Caco-2 (cell line): ENCODE data around the gene NAPEPLD. TPM values are rescaled to one million over a fixed set of nuclear protein-coding genes. Genes with fewer than 3 reads are reported as not detected.
"Not testable (repeated sequence)": the region's sequence is repeated elsewhere in the genome, so short reads cannot be mapped to it uniquely, and the experiment has no call there.

Experiments
- BruUV-seq: library from RNA; stranded (reverse); fragments of 400-500 nt; replicated peaks from 2 replicates; lab custom pipeline; 2021; lab: Mats Ljungman, UMichigan
- CTCF ChIA-PET: fragments of 300-600 bp; sonication (Branson Sonifier 250); formaldehyde crosslinking; loops from one replicate; lab custom pipeline; 2022; ENCODE audit warnings: antibody characterized with exemption; lab: Charles Lee
- POLR2A ChIA-PET: fragments of 300-600 bp; sonication (Branson Sonifier 250); formaldehyde crosslinking; loops from one replicate; lab custom pipeline; 2022; ENCODE audit warnings: antibody characterized with exemption; lab: Charles Lee
- DNase-seq, 2 experiments: peaks; one replicate each; pipeline versions ENCODE4 v3.0.0 to v3.0.0-alpha.2; 2020 to 2022
- H3K27me3 ChIP-seq: replicated peaks from 2 replicates; pipeline ENCODE4 v1.6.0; 2011; ENCODE audit warnings: low read length; ENCODE audit not compliant: control insufficient read depth, insufficient read depth
- H3K36me3 ChIP-seq: 2 replicates; pipeline ENCODE4 v1.5.1; 2011; ENCODE audit warnings: low read length; ENCODE audit not compliant: control insufficient read depth, insufficient read depth
- H3K4me1 ChIP-seq: fragments of 250-450 bp; sonication (Bioruptor Pico); 2 replicates; pipeline ENCODE4 v1.5.1; 2020; ENCODE audit warnings: mild to moderate bottlenecking
- H3K4me3 ChIP-seq: 2 replicates; pipeline ENCODE4 v1.5.1; 2011; ENCODE audit warnings: low read depth, mild to moderate bottlenecking, control low read depth, low read length
- H3K9me3 ChIP-seq: fragments of 250-450 bp; sonication (Bioruptor Pico); 2 replicates; pipeline ENCODE4 v1.5.1; 2020; ENCODE audit warnings: mild to moderate bottlenecking, moderate library complexity
- H3K27ac Mint-ChIP-seq: one replicate; pipeline ENCODE4 v1.8.0; 2022; ENCODE audit warnings: mixed read lengths; ENCODE audit not compliant: unreplicated experiment
- H3K27me3 Mint-ChIP-seq: one replicate; pipeline ENCODE4 v1.8.0; 2022; ENCODE audit warnings: mixed read lengths; ENCODE audit not compliant: insufficient read depth, unreplicated experiment
- H3K36me3 Mint-ChIP-seq: one replicate; pipeline ENCODE4 v1.8.0; 2022; ENCODE audit warnings: mild to moderate bottlenecking, mixed read lengths; ENCODE audit not compliant: insufficient read depth, unreplicated experiment
- H3K4me1 Mint-ChIP-seq: one replicate; pipeline ENCODE4 v1.8.0; 2022; ENCODE audit warnings: low read depth, mixed read lengths; ENCODE audit not compliant: unreplicated experiment
- H3K4me3 Mint-ChIP-seq: one replicate; pipeline ENCODE4 v1.8.0; 2022; ENCODE audit warnings: mild to moderate bottlenecking, moderate library complexity, mixed read lengths; ENCODE audit not compliant: unreplicated experiment
- H3K9me3 Mint-ChIP-seq: one replicate; pipeline ENCODE4 v1.8.0; 2022; ENCODE audit warnings: mixed read lengths; ENCODE audit not compliant: unreplicated experiment
- intact Hi-C: fragments of 100-400 bp; cut with micrococcal nuclease; formaldehyde crosslinking; loops from one replicate; pipeline ENCODE4 v1.10.0; 2022; ENCODE audit not compliant: unreplicated experiment
- total RNA-seq: library from RNA; stranded (reverse); gene quantifications from 2 replicates; pipeline ENCODE4 v1.2.3, GENCODE V29; 2022

The NAPEPLD gene
- total RNA-seq, 1 experiment from 2014 or later: 16.9 TPM

DNA sequence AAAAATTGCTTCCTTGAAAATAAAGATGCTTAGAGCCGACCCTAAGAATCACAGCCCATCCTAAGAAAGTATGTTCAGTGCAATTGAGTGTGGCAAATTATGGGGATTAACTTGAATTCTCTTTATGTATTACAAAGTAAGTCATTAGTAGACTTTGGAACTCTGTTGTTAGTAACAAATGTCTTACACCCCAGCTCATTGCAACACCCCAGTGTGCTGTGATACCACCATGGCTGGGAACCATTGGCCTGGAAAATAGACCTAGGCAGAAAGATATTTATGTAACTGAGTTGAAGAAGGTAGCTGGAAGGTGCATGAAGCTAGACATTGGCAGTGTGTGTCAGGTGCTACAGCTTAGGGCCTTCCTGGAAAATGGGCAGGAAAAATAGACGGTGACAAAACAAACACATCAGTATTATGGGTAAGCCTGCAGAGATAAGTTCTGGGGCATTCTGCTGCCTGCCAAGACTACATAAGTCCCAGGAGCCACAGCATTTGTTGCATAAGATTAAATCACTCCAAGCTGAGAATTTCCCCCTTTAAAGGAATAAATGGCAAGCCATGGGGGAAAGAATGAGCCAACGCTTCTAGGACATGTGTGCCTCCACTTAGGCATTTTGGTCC lies 18.1 kb upstream of the NAPEPLD start:
- POLR2A ChIA-PET, H3K36me3 Mint-ChIP-seq, H3K9me3 Mint-ChIP-seq, H3K4me1 Mint-ChIP-seq, H3K27me3 ChIP-seq, H3K27ac Mint-ChIP-seq, H3K9me3 ChIP-seq, DNase-seq, H3K27me3 Mint-ChIP-seq, BruUV-seq, intact Hi-C loops, CTCF ChIA-PET, H3K4me1 ChIP-seq, H3K4me3 ChIP-seq, H3K36me3 ChIP-seq, H3K4me3 Mint-ChIP-seq: not testable (repeated sequence)

DNA sequence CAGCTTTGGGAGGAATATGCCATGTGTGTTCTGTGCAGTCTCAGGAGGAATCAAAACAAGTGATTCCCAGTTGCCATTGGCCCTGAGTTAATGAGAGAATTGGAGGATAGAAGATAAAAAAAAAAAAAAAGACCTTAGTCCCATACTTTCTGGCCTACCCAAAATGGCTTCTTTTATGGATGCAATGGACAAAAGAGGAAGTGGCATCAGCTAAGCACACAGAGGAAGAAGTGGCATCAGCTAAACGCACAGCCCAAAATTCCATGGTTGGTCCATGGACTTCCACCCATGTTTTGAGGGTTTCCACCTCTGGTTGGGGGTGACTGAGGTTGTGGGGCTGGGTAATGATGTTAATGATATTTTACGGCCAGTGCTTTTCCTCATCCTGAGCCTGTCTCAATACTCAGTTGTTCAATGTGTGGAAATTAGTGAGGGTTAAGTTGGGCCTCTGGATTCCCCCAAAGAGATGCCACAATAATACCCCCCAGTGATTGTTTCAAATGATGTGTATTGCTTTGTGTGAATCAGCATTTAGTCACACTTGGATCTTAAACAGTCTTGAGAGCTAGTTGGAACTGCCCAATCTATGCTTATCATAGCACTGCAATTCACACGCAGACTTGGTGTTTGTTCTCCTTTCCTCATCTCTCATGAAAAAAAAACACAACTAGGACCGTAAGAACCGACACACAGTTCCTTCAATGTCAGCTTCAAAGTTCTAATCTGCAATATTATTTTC lies 14.4 kb upstream of the NAPEPLD start:
- H3K4me1 Mint-ChIP-seq, POLR2A ChIA-PET, intact Hi-C loops: not testable (repeated sequence)

DNA sequence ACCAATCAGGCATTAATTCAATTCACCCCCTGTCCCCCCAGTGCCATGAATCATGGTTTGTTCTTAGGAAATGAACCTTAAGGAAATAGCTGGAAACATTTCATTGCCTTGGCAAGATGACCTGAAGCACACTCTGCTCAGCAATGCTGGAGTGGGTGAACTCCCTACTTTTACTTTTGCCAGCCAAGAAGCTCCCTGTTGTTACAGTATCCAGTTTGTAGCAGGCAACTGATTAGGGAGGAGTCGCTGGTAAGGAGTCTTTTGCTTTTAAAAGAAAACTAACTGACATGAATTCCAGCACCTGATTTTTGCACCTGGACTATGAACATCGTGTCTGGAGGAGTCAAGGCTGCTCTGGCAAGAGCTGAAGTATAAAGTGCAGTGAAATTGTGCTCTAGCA lies 13.7 kb upstream of the NAPEPLD start:
- H3K4me1 Mint-ChIP-seq, intact Hi-C loops, H3K4me3 ChIP-seq, H3K9me3 Mint-ChIP-seq, DNase-seq, H3K27ac Mint-ChIP-seq, H3K36me3 Mint-ChIP-seq, CTCF ChIA-PET, H3K27me3 ChIP-seq, H3K4me3 Mint-ChIP-seq, H3K9me3 ChIP-seq, H3K36me3 ChIP-seq, H3K4me1 ChIP-seq, POLR2A ChIA-PET, BruUV-seq, H3K27me3 Mint-ChIP-seq: not testable (repeated sequence)

More for the DNA sequence above, 14.4 kb upstream of the NAPEPLD start:
- H3K36me3 ChIP-seq, H3K27me3 Mint-ChIP-seq, CTCF ChIA-PET, H3K9me3 Mint-ChIP-seq, H3K4me3 ChIP-seq, H3K36me3 Mint-ChIP-seq, H3K4me1 ChIP-seq, H3K4me3 Mint-ChIP-seq, H3K9me3 ChIP-seq, H3K27ac Mint-ChIP-seq, BruUV-seq, H3K27me3 ChIP-seq, DNase-seq: not testable (repeated sequence)

GRCh38 chr7:103161998-103162616 lies 13.2 kb upstream of the NAPEPLD start:
- BruUV-seq, H3K27me3 Mint-ChIP-seq, H3K9me3 Mint-ChIP-seq, H3K4me1 ChIP-seq, H3K4me1 Mint-ChIP-seq, CTCF ChIA-PET, H3K36me3 Mint-ChIP-seq, POLR2A ChIA-PET, H3K9me3 ChIP-seq, DNase-seq, H3K4me3 Mint-ChIP-seq, intact Hi-C loops, H3K27me3 ChIP-seq, H3K4me3 ChIP-seq, H3K36me3 ChIP-seq, H3K27ac Mint-ChIP-seq: not testable (repeated sequence)

DNA sequence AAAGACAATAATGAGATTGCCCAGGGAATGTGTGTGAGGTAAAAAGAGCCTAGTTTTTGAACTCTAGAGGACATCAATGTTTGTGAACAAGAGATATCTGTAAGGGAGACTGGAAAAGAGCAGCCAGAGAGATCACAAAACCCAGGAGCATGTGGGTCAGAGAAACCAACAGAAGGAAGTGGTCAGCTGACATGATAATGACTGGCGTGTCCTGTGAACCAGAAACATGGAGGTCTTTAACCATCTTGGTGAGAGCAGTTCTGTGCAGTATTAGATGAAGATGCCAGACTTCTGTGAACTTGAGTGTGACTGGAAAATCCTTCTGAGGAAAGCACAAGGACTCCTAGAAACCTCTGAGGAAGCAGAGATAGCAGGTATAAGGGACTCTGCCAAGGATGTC lies 10.2 kb upstream of the NAPEPLD start:
- H3K36me3 ChIP-seq, H3K27ac Mint-ChIP-seq, H3K9me3 Mint-ChIP-seq, DNase-seq, H3K27me3 ChIP-seq, POLR2A ChIA-PET, intact Hi-C loops, H3K4me1 Mint-ChIP-seq, H3K36me3 Mint-ChIP-seq, H3K4me3 Mint-ChIP-seq, BruUV-seq, H3K27me3 Mint-ChIP-seq, CTCF ChIA-PET, H3K4me1 ChIP-seq, H3K4me3 ChIP-seq, H3K9me3 ChIP-seq: not testable (repeated sequence)

DNA sequence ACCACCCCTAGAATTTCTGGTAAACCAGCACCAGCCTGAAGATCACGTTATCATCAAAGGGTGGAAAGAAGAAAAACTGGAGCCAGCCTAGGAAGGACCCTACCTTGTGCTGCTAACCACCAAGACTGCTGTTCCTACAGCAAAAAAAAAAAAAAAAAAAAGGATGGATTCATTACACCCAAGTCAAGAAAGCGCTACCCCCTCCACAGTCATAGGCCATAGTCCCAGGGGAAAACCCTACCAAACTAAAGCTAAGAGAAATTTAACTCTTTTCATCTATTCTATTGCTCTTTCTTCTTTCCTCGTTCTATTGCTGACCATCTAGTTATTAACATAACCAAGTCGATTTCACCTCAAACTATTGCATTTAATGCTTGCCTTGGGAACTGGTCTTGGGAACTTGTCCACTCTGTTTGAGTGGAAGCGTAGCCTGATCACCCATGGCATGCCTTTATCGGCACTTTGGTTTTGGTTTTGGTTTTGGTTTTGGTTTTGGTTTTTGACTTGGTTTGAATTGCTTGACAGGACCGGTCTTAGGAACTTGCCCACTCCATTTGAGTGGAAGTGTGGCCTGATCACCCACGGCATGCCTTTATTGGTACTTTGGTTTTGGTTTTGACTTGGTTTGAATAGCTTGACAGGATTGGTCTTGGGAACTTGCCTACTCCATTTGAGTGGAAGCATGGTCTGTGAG lies 6.6 kb upstream of the NAPEPLD start:
- intact Hi-C loops, H3K27me3 ChIP-seq, H3K4me3 Mint-ChIP-seq, CTCF ChIA-PET, POLR2A ChIA-PET, H3K4me3 ChIP-seq, BruUV-seq, DNase-seq, H3K27ac Mint-ChIP-seq, H3K9me3 Mint-ChIP-seq, H3K36me3 ChIP-seq, H3K9me3 ChIP-seq, H3K27me3 Mint-ChIP-seq: not testable (repeated sequence)
- Mint-ChIP-seq H3K36me3 (peaks cover 12% of the 10 kb centered on the region), H3K4me1 (peaks cover 21% of the 10 kb centered on the region)
- peaks cover 17% of the 10 kb centered on the region for H3K4me1 ChIP-seq
